Ascending aorta (tissue), 2 donors: ENCODE results near the gene TMEM184C. TPM values are rescaled to one million over a fixed set of nuclear protein-coding genes. Genes with fewer than 3 reads are reported as not detected.

Experiments used
- DNase-seq, 2 donors: peaks; one replicate each; pipeline ENCODE4 v3.0.0-alpha.2; 2019; ENCODE audit warnings: low spot score in 2 of 2
- H3K27ac ChIP-seq, 2 donors: fragments of 200-600 bp; sonication (generic); one replicate each; pipeline ENCODE4 v1.5.1; 2016 to 2017; ENCODE audit warnings: mild to moderate bottlenecking in 1 of 2
- H3K27me3 ChIP-seq: fragments of 200-600 bp; sonication (generic); one replicate; pipeline ENCODE4 v1.5.1; 2017
- H3K36me3 ChIP-seq, 2 donors: fragments of 200-600 bp; sonication (generic); one replicate each; pipeline ENCODE4 v1.5.1; 2016
- H3K4me1 ChIP-seq, 2 donors: fragments of 200-600 bp; sonication (generic); one replicate each; pipeline ENCODE4 v1.5.1; 2016 to 2017; ENCODE audit warnings: mild to moderate bottlenecking in 1 of 2
- H3K4me3 ChIP-seq, 2 donors: fragments of 200-600 bp; sonication (generic); one replicate each; pipeline ENCODE4 v1.5.1; 2016 to 2017; ENCODE audit warnings: mild to moderate bottlenecking in 1 of 2
- H3K9me3 ChIP-seq, 2 donors: fragments of 200-600 bp; sonication (generic); one replicate each; pipeline ENCODE4 v1.5.1; 2016
- CTCF ChIP-seq, 3 experiments: fragments of 200-600 bp in 2 of 3; fragments of 450-650 bp in 1 of 3; sonication (generic) in 2 of 3; IDR thresholded peaks; one replicate each; pipeline ENCODE4 v1.5.1; 2016 to 2019; ENCODE audit warnings: antibody characterized with exemption in 3 of 3, mild to moderate bottlenecking in 1 of 3, moderate library complexity in 1 of 3
- intact Hi-C: fragments of 100-400 bp; cut with DNase I; formaldehyde crosslinking; loops from one replicate; pipeline ENCODE4 v1.15.1; 2023
- total RNA-seq: library from RNA; depleted of rRNA; stranded (reverse); fragments of >200 nt; gene quantifications from one replicate; pipeline ENCODE4 v1.1.0, GENCODE V29; 2016

Gene TMEM184C
- total RNA-seq, 1 donor from 2014 or later, result 14.2 TPM

GRCh38 chr4:147678106-147678505 lies 60.9 kb downstream of the TMEM184C start:
- no peak overlapping the region for H3K27ac ChIP-seq
- H3K27me3 ChIP-seq, result no peaks in the 10 kb centered on the region
- DNase-seq, result no peak
- no peak for TF ChIP-seq CTCF (IDR thresholded peaks at IDR 0.05)
- peaks cover 8 to 9% of the 10 kb centered on the region in 2 donors for H3K36me3 ChIP-seq
- intact Hi-C loops, result no loop called here
- no peak overlapping the region for H3K4me3 ChIP-seq
- H3K4me1 ChIP-seq, result peaks cover 0 to 7% of the 10 kb centered on the region in 2 donors
- H3K9me3 ChIP-seq, result no peaks in the 10 kb centered on the region

GRCh38 chr4:147678796-147679549 lies 61.8 kb downstream of the TMEM184C start:
- H3K27ac ChIP-seq, result no peak overlapping the region
- no peak for TF ChIP-seq CTCF (IDR thresholded peaks at IDR 0.05)
- H3K27me3 ChIP-seq, result no peaks in the 10 kb centered on the region
- no peaks in the 10 kb centered on the region for H3K9me3 ChIP-seq
- no peak overlapping the region for H3K4me3 ChIP-seq
- intact Hi-C loops, result no loop called here
- H3K4me1 ChIP-seq, result peaks cover 0 to 7% of the 10 kb centered on the region in 2 donors
- peaks cover 8 to 9% of the 10 kb centered on the region in 2 donors for H3K36me3 ChIP-seq
- no peak for DNase-seq

GRCh38 chr4:147682755-147683154 lies 65.6 kb downstream of the TMEM184C start:
- no peak for TF ChIP-seq CTCF (IDR thresholded peaks at IDR 0.05)
- Histone ChIP-seq H3K36me3 (peaks cover 8 to 9% of the 10 kb centered on the region in 2 donors), H3K4me1 (peaks cover 0 to 10% of the 10 kb centered on the region in 2 donors), H3K4me3 (peak overlapping the region; percentile 84 to 94), H3K9me3 (no peaks in the 10 kb centered on the region), H3K27ac (peak overlapping the region in 1 of 2 donors; percentile 87), H3K27me3 (no peaks in the 10 kb centered on the region)
- no peak for DNase-seq
- intact Hi-C loops, result loop anchor here (10.0 kb wide), 1 partner anchor 762 kb away; the partner anchor contains the start of gene NR3C2

GRCh38 chr4:147683188-147683591 lies 66.0 kb downstream of the TMEM184C start:
- Histone ChIP-seq H3K9me3 (no peaks in the 10 kb centered on the region), H3K27ac (peak overlapping the region; percentile 85 to 87), H3K36me3 (peaks cover 8 to 9% of the 10 kb centered on the region in 2 donors), H3K27me3 (no peaks in the 10 kb centered on the region), H3K4me3 (peak overlapping the region; percentile 84 to 94), H3K4me1 (peaks cover 0 to 10% of the 10 kb centered on the region in 2 donors)
- intact Hi-C loops, result loop anchor here (10.0 kb wide), 1 partner anchor 762 kb away; the partner anchor contains the start of gene NR3C2
- DNase-seq, result no peak
- TF ChIP-seq CTCF (IDR thresholded peaks at IDR 0.05), result no peak

- no peak for TF ChIP-seq CTCF (IDR thresholded peaks at IDR 0.05)
- Histone ChIP-seq H3K4me3 (peak within 1 kb of the TSS; percentile 84 to 94), H3K36me3 (peaks cover 6 to 8% of the 10 kb centered on the region in 2 donors), H3K4me1 (peaks cover 0 to 10% of the 10 kb centered on the region in 2 donors), H3K27ac (peak within 1 kb of the TSS; percentile 85 to 87), H3K9me3 (no peaks in the 10 kb centered on the region), H3K27me3 (no peaks in the 10 kb centered on the region)
- peak; percentile 43 to 94 for DNase-seq
- intact Hi-C loops, result loop anchor here (2.0 to 10.0 kb wide), 2 partner anchors 49 to 761 kb away; partner anchors contain the start of genes ARHGAP10 and NR3C2
Measured at GRCh38 chr4:147683717-147684700, 66.8 kb downstream of the TMEM184C start, which contains the start of gene PRMT9. PRMT9 (minus strand) TSS chr4:147684163; CDS start chr4:147683987, 176 bp downstream.
